GM12878 (cell line): ENCODE results near the gene SEC24A. TPM values are rescaled to one million over a fixed set of nuclear protein-coding genes. Genes with fewer than 3 reads are reported as not detected.

Experiments used
- ATAC-seq: fragments of 200-7000 bp; cut with Tn5 transposase; 3 replicates; pipeline ENCODE4 v1.9.1; 2020; ENCODE audit warnings: mild to moderate bottlenecking, moderate library complexity
- BruUV-seq: library from RNA; stranded (reverse); fragments of 400-500 nt; replicated peaks from 2 replicates; lab custom pipeline; 2021; lab: Mats Ljungman, UMichigan
- CTCF ChIA-PET: fragments of 300-600 bp; sonication (Branson Sonifier 250); formaldehyde crosslinking; extraction: SDS; loops from one replicate; lab custom pipeline; 2021; ENCODE audit warnings: inconsistent platforms; lab: Yijun Ruan, JAX
- POLR2A ChIA-PET: fragments of 350-600 bp; formaldehyde crosslinking; extraction: SDS; loops from one replicate; lab custom pipeline; 2021; ENCODE audit warnings: inconsistent platforms; lab: Charles Lee
- RAD21 ChIA-PET: fragments of 300-600 bp; sonication (Branson Sonifier 250); formaldehyde crosslinking; loops from one replicate; lab custom pipeline; 2023; ENCODE audit warnings: antibody characterized with exemption; ENCODE audit not compliant: unreplicated experiment; lab: Charles Lee
- SMC1A ChIA-PET: fragments of 300-600 bp; sonication (Branson Sonifier 250); formaldehyde crosslinking; loops from one replicate; lab custom pipeline; 2023; ENCODE audit not compliant: unreplicated experiment, uncharacterized antibody; lab: Charles Lee
- DNase-seq: peaks from one replicate; pipeline ENCODE4 v3.0.0-alpha.2; 2011; ENCODE audit warnings: low read depth, low spot score
- FAIRE-seq: peaks from 3 replicates; lab custom pipeline; 2011; peaks lifted over from hg19 to GRCh38; lab: Jason Lieb, UNC
- H2AFZ ChIP-seq: 2 replicates; pipeline ENCODE4 v1.6.0; 2011; ENCODE audit warnings: low read depth, low read length, control low read depth; ENCODE audit not compliant: control insufficient read depth
- H3K27ac ChIP-seq: 2 replicates; pipeline ENCODE4 v1.5.1; 2011; ENCODE audit warnings: control low read depth; ENCODE audit not compliant: control insufficient read depth, insufficient read depth
- H3K27me3 ChIP-seq, 2 experiments: replicated peaks in 1 of 2; 2 replicates each; pipeline versions ENCODE4 v1.6.0 to v1.6.1; 2011; ENCODE audit warnings: low read length in 1 of 2; ENCODE audit not compliant: control insufficient read depth in 2 of 2, insufficient read depth in 2 of 2
- H3K36me3 ChIP-seq, 2 experiments: 2 replicates each; pipeline ENCODE4 v1.5.1; 2011; ENCODE audit warnings: low read length in 1 of 2; ENCODE audit not compliant: control insufficient read depth in 2 of 2, insufficient read depth in 2 of 2
- H3K4me1 ChIP-seq: 2 replicates; pipeline ENCODE4 v1.6.1; 2011; ENCODE audit warnings: mild to moderate bottlenecking, low read length, moderate library complexity, mixed read lengths; ENCODE audit not compliant: control insufficient read depth, insufficient read depth
- H3K4me2 ChIP-seq: 2 replicates; pipeline ENCODE4 v1.6.0; 2011; ENCODE audit warnings: control low read depth; ENCODE audit not compliant: control insufficient read depth, insufficient read depth
- H3K4me3 ChIP-seq: fragments of 200-600 bp; sonication (generic); 2 replicates; pipeline ENCODE4 v1.5.1; 2016
- H3K79me2 ChIP-seq: 2 replicates; pipeline ENCODE4 v1.6.0; 2011; ENCODE audit warnings: low read length; ENCODE audit not compliant: control insufficient read depth, insufficient read depth
- H3K9ac ChIP-seq: 2 replicates; pipeline ENCODE4 v1.8.0; 2011; ENCODE audit warnings: low read length, control low read depth, mixed read lengths; ENCODE audit not compliant: control insufficient read depth, insufficient read depth
- H3K9me3 ChIP-seq: replicated peaks from 3 replicates; pipeline ENCODE4 v1.5.1; 2011; ENCODE audit warnings: mild to moderate bottlenecking, low read length; ENCODE audit not compliant: control insufficient read depth, insufficient read depth
- H4K20me1 ChIP-seq: 2 replicates; pipeline ENCODE4 v1.6.0; 2011; ENCODE audit not compliant: control insufficient read depth, insufficient read depth
- BCL3 ChIP-seq: IDR thresholded peaks from 2 replicates; pipeline ENCODE4 v1.6.1; 2011; ENCODE audit warnings: borderline replicate concordance, low read depth, mild to moderate bottlenecking, moderate library complexity, low read length; ENCODE audit not compliant: insufficient read depth, poor library complexity, severe bottlenecking
- CHD2 ChIP-seq: IDR thresholded peaks from 2 replicates; pipeline ENCODE4 v1.6.1; 2011; ENCODE audit warnings: low read depth, low read length, improper control_type of control experiment, borderline replicate concordance
- CTCF ChIP-seq, 3 experiments: IDR thresholded peaks in 2 of 3; conservative IDR thresholded peaks in 1 of 3; 2 replicates each; pipeline ENCODE4 v1.5.1; 2011; ENCODE audit warnings: low read depth in 3 of 3, low read length in 3 of 3, mild to moderate bottlenecking in 3 of 3, control low read depth in 2 of 3, moderate library complexity in 2 of 3, inconsistent platforms in 1 of 3, mixed read lengths in 1 of 3; ENCODE audit not compliant: control insufficient read depth in 2 of 3, insufficient read depth in 1 of 3; ENCODE audit errors: extremely low read depth in 1 of 3
- FOXK2 ChIP-seq: fragments of 450-650 bp; IDR thresholded peaks from 2 replicates; pipeline ENCODE4 v1.6.1; 2017; ENCODE audit warnings: mild to moderate bottlenecking, moderate library complexity
- HCFC1 ChIP-seq: fragments of 150-350 bp; IDR thresholded peaks from 2 replicates; pipeline ENCODE4 v1.6.1; 2014; ENCODE audit warnings: low read length
- KDM1A ChIP-seq: fragments of 200-600 bp; sonication (generic); IDR thresholded peaks from 2 replicates; pipeline ENCODE4 v1.6.1; 2016; ENCODE audit warnings: borderline replicate concordance
- SMC3 ChIP-seq: IDR thresholded peaks from 2 replicates; pipeline ENCODE4 v1.6.1; 2011; ENCODE audit warnings: low read length, improper control_type of control experiment, borderline replicate concordance
- SUPT20H ChIP-seq: IDR thresholded peaks from 2 replicates; pipeline ENCODE4 v1.6.1; 2011; ENCODE audit warnings: low read depth, mild to moderate bottlenecking, low read length, moderate library complexity, borderline replicate concordance; ENCODE audit not compliant: control insufficient read depth
- TCF12 ChIP-seq: IDR thresholded peaks from 2 replicates; pipeline ENCODE4 v1.6.1; 2011; ENCODE audit warnings: low read depth, mild to moderate bottlenecking, low read length
- YBX1 ChIP-seq: fragments of 450-650 bp; IDR thresholded peaks from 2 replicates; pipeline ENCODE4 v1.6.1; 2016; ENCODE audit warnings: antibody characterized with exemption
- ZNF217 ChIP-seq: fragments of 450-650 bp; IDR thresholded peaks from 2 replicates; pipeline ENCODE4 v1.6.1; 2017; ENCODE audit warnings: antibody characterized with exemption, mild to moderate bottlenecking
- ZZZ3 ChIP-seq: IDR thresholded peaks from 2 replicates; pipeline ENCODE4 v1.6.1; 2011; ENCODE audit warnings: low read depth; ENCODE audit not compliant: control insufficient read depth, insufficient read length
- WGBS: methylation state at CpG from one replicate; pipeline ENCODE4 v1.1.6; 2016; ENCODE audit warnings: low lambda C conversion rate; ENCODE audit not compliant: insufficient replicate concordance, insufficient coverage; ENCODE audit errors: missing lambda C conversion rate; 5-methylcytosine and 5-hydroxymethylcytosine counted together
- in situ Hi-C: fragments of 300-500 bp; cut with MboI; formaldehyde crosslinking; loops from 9 replicates; pipeline ENCODE4 v1.14.3; 2018; ENCODE audit warnings: mixed read lengths
- intact Hi-C: fragments of 100-400 bp; cut with micrococcal nuclease; formaldehyde crosslinking; loops from one replicate; pipeline ENCODE4 v1.14.2; 2022; ENCODE audit not compliant: unreplicated experiment
- polyA plus RNA-seq, 11 experiments: library from polyadenylated mRNA; depleted of rRNA in 4 of 11; unstranded in 6 of 11; stranded (reverse) in 5 of 11; fragments of >200 nt; fragmentation: Nextera tagmentation in 4 of 11; fragmentation: Illumina TruSeq in 1 of 11; extraction: Ambion mirVana in 4 of 11; extraction: Trizol in 1 of 11; gene quantifications; 1 replicate in 1 of 11; 2 replicates in 10 of 11; pipeline versions ENCODE4 v1.2.1 to v1.2.3, GENCODE V29; 2011 to 2016; ENCODE audit warnings: inconsistent platforms in 2 of 11, missing spikeins in 2 of 11, low read depth in 1 of 11
- total RNA-seq, 4 experiments: library from RNA; depleted of rRNA in 3 of 4; stranded (reverse); fragments of >200 nt in 3 of 4; fragmentation: Illumina TruSeq in 1 of 4; extraction: Trizol in 1 of 4; gene quantifications; 2 replicates each; pipeline versions ENCODE4 v1.2.1 to v1.2.3, GENCODE V29; 2013 to 2021
- TF ChIP-seq, protein P1 (sequence below): fragments of 450-650 bp; IDR thresholded peaks from 2 replicates; pipeline ENCODE4 v1.6.1; 2017; ENCODE audit warnings: low read depth, mild to moderate bottlenecking, moderate library complexity
- TF ChIP-seq, protein P2 (sequence below): fragments of 450-650 bp; IDR thresholded peaks from 2 replicates; pipeline ENCODE4 v1.6.1; 2016; ENCODE audit warnings: mild to moderate bottlenecking

Gene SEC24A
- total and polyA plus RNA-seq, 10 of the 15 experiments (the other 5 are each of a cell fraction or from before 2014, with no cell fraction given), result 7.1 to 52.2 (median 22.8) TPM

DNA sequence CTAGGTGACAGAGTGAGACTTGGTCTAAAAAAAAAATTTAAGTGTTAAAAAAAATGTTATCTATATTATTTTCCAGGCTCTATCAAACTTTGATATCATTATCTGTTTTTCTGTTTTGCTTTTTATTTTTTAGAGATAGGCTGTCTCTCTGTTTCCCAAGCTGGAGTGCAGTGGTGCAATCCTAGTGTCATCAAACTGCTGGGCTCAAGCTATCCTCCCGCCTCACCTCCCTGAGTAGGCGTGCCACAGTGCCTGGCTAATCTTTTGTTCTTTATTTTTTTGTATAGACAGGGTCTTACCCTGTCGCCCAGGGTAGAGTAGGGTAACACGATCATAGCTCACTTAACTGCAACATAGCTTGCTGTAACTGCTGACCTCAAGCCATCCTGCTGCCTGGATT, 14.4 kb downstream of the SEC24A start:
- Histone ChIP-seq H3K4me1 (no peaks in the 10 kb centered on the region), H3K4me3 (no peak overlapping the region), H3K79me2 (peaks cover 66% of the 10 kb centered on the region), H3K4me2 (no peak overlapping the region), H3K27ac (no peak overlapping the region), H3K9ac (no peak overlapping the region), H2AFZ (no peak overlapping the region), H3K9me3 (no peaks in the 10 kb centered on the region), H4K20me1 (no peaks in the 10 kb centered on the region; the same call in 1 of the 2 replicates), H3K36me3 (peaks cover 3 to 34% of the 10 kb centered on the region in 2 experiments), H3K27me3 (no peaks in the 10 kb centered on the region)
- ChIA-PET SMC1A (interaction anchor here (0.8 to 1.6 kb wide), 8 partner anchors 12 to 369 kb away, joined by 3 to 5 read pairs (median 4); no protein-coding TSS in a partner anchor), RAD21 (interaction anchor here (0.6 to 1.2 kb wide), 2 partner anchors 19 to 76 kb away, joined by 3 to 6 read pairs; no protein-coding TSS in a partner anchor), POLR2A (interaction anchor here (0.6 kb wide), 1 partner anchor 232 kb away, joined by 3 read pairs; no protein-coding TSS in a partner anchor), CTCF (interaction anchor here (0.7 to 2.9 kb wide), 5 partner anchors 12 to 125 kb away, joined by 3 to 19 read pairs (median 3); no protein-coding TSS in a partner anchor)
- BruUV-seq, result no TSS peak
- 97% methylated on average over 4 of the region's 4 CpGs for WGBS
- no peak for FAIRE-seq
- intact Hi-C loops, result no loop called here
- in situ Hi-C loops, result no loop called here
- DNase-seq, result no peak
- TF ChIP-seq BCL3, result no peak
- no peak for TF ChIP-seq HCFC1
- TF ChIP-seq, protein P1, sequence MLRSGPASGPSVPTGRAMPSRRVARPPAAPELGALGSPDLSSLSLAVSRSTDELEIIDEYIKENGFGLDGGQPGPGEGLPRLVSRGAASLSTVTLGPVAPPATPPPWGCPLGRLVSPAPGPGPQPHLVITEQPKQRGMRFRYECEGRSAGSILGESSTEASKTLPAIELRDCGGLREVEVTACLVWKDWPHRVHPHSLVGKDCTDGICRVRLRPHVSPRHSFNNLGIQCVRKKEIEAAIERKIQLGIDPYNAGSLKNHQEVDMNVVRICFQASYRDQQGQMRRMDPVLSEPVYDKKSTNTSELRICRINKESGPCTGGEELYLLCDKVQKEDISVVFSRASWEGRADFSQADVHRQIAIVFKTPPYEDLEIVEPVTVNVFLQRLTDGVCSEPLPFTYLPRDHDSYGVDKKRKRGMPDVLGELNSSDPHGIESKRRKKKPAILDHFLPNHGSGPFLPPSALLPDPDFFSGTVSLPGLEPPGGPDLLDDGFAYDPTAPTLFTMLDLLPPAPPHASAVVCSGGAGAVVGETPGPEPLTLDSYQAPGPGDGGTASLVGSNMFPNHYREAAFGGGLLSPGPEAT, result no peak
- TF ChIP-seq CHD2, result no peak
- TF ChIP-seq, protein P2, sequence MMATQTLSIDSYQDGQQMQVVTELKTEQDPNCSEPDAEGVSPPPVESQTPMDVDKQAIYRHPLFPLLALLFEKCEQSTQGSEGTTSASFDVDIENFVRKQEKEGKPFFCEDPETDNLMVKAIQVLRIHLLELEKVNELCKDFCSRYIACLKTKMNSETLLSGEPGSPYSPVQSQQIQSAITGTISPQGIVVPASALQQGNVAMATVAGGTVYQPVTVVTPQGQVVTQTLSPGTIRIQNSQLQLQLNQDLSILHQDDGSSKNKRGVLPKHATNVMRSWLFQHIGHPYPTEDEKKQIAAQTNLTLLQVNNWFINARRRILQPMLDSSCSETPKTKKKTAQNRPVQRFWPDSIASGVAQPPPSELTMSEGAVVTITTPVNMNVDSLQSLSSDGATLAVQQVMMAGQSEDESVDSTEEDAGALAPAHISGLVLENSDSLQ, result no peak
- TF ChIP-seq CTCF (IDR thresholded peaks at IDR 0.05 in 2 of 3, conservative IDR thresholded peaks at IDR 0.05 in 1 of 3; ENCODE audit: control insufficient read depth in 2 of 3, extremely low read depth in 1 of 3, insufficient read depth in 1 of 3, low read depth in 3 of 3, low read length in 3 of 3), result no peak
- TF ChIP-seq ZNF217, result no peak
- no peak for TF ChIP-seq FOXK2
- TF ChIP-seq YBX1, result no peak
- no peak for TF ChIP-seq ZZZ3
- no peak for TF ChIP-seq SUPT20H
- no peak for TF ChIP-seq TCF12
- no peak for TF ChIP-seq KDM1A
- no peak for TF ChIP-seq SMC3
- no peak for ATAC-seq
